ENCODE data around the gene DCTN2. TPM values are rescaled to one million over a fixed set of nuclear protein-coding genes. Genes with fewer than 3 reads are reported as not detected.

Gene DCTN2
- polyA plus RNA-seq, 2 of the 4 experiments (the other 2 are of a cell fraction) = 169 to 211 TPM

GRCh38 chr12:57582440-57582839, 35.4 kb upstream of the DCTN2 start (continued):
- TF ChIP-seq RNF2 (IDR thresholded peaks at IDR 0.05; ENCODE audit: borderline replicate concordance, low read depth) (no peak), NR3C1 (IDR thresholded peaks at IDR 0.05) (no peak), PHF8 (IDR thresholded peaks at IDR 0.05; ENCODE audit: borderline replicate concordance, low read depth) (no peak)

DNA sequence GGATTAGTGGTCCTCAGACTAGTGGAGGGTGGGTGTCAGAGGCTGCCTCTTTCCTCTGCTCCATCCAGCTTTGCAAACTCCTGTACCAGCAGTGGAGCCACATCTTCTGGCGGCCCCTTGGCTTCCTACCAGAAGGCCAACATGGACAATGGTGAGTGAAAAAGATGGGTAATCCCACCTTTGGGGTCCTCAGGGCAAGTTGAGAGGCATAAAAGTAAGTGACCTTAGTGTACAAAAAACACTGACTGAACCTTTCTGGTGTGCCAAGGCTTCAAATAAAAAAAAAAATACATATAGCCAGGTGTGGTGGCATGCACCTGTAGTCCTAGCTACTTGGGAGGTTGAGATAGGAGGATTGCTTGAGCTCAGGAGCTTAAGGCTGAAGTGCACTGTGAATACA, 34.8 kb upstream of the DCTN2 start:
- no peak for DNase-seq (ENCODE audit: low read depth in 1 of 2, low spot score in 1 of 2)
- POLR2A ChIA-PET = interaction anchor here (1.5 kb wide), 1 partner anchor 9 kb away, joined by 4 read pairs; the partner anchor contains the start of gene PIP4K2C
- TF ChIP-seq BHLHE40 (IDR thresholded peaks at IDR 0.05; ENCODE audit: low read depth, low read length) (no peak), BCL3 (IDR thresholded peaks at IDR 0.05) (no peak), RAD21 (conservative IDR thresholded peaks at IDR 0.05 in 1 of 2, IDR thresholded peaks at IDR 0.05 in 1 of 2) (no peak)
- H3K4me3 ChIP-seq = no peak overlapping the region
- H3K27ac ChIP-seq = no peak overlapping the region
- ATAC-seq = no peak
- no peak for FAIRE-seq
- H3K9me3 ChIP-seq = no peaks in the 10 kb centered on the region
- CTCF ChIA-PET = interaction anchor here (1.0 to 10.0 kb wide), 19 partner anchors 10 to 153 kb away, joined by 3 to 336 read pairs (median 29); partner anchors contain the start of genes ARHGEF25, B4GALNT1, DTX3 and OS9
- peaks cover 13% of the 10 kb centered on the region for H3K4me1 ChIP-seq
- H3K4me2 ChIP-seq = no peak overlapping the region
- WGBS (ENCODE audit: missing lambda C conversion rate) = 100% methylated on average over 1 of the region's 1 CpG

DNA sequence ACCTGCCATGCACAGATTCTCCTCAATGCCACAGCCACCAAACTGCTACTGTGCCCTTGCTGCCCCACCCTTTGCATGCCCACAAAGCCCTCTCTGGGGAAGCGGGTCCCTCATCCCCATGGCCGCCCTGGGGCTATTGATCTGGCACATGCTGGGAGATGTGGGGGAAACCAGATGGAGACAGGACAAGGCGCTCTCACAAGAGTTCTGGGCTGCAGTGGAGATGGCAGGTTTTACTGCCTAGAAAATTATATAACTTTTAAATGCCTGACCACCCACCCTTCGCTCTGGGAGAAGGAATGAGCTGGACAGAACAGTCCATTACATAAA, 33.4 kb upstream of the DCTN2 start:
- H3K4me3 ChIP-seq = no peak overlapping the region
- FAIRE-seq (no peak), ATAC-seq (no peak), DNase-seq (ENCODE audit: low read depth in 1 of 2, low spot score in 1 of 2) (no peak)
- no peaks in the 10 kb centered on the region for H3K9me3 ChIP-seq
- no peak for TF ChIP-seq POLR2A (IDR thresholded peaks at IDR 0.05; ENCODE audit: low read length)
- CTCF ChIA-PET = interaction anchor here (0.9 to 10.0 kb wide), 11 partner anchors 17 to 154 kb away, joined by 3 to 336 read pairs (median 33); partner anchors contain the start of genes ARHGEF25, B4GALNT1, DTX3 and GLI1
- no peak overlapping the region for H3K27ac ChIP-seq
- WGBS (ENCODE audit: missing lambda C conversion rate) = 74% methylated on average over 3 of the region's 4 CpGs
- H3K4me2 ChIP-seq = no peak overlapping the region; the same call in 2 of the 3 replicates
- peaks cover 13% of the 10 kb centered on the region for H3K4me1 ChIP-seq
- POLR2A ChIA-PET = no interaction called here

DNA sequence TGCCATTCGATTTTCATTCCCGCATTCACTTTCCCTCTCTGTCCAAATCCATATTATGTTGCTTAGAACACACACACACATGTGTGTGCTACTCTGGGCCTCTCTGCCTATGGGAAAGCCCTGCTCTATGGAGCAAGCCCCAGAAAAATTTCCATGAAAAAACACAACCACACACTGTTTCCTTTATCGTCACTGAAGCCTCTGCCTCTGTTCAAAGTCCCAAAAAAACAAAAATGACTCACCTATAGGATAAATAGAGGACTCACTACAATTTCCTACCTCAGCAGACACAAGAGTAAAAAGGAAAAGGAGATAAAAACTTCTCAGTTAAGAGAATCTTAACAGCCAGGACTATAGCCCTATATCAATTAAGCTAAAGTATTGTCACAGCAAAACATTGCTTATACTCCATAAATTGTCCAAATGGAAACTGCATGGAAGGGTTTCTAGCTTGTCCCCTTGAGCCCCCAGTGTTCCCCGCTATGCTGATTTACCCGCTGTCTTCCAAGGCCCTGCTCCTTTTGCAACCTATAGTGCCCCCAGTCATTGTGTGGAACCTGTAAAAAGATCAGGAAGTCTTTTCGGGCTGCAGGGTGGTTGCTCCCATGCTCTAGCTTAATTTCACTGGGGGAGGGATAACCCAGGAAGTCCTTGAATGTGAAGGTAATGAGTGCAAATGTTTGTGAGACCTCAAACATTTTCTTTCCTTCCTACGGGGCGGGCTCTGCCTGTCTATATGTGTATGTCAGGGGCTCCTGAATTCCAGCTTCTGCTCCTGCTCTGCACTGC, 32.9 kb upstream of the DCTN2 start:
- Histone ChIP-seq H3K9me3 (no peaks in the 10 kb centered on the region), H3K4me2 (peak overlapping the region; percentile 42), H3K27ac (no peak overlapping the region), H3K4me1 (peaks cover 13% of the 10 kb centered on the region), H3K4me3 (no peak overlapping the region)
- TF ChIP-seq CEBPB (IDR thresholded peaks at IDR 0.05) (no peak), POLR2A (IDR thresholded peaks at IDR 0.05; ENCODE audit: low read length) (no peak), REST (IDR thresholded peaks at IDR 0.05) (no peak), EHMT2 (IDR thresholded peaks at IDR 0.05; ENCODE audit: low read depth) (no peak)
- ChIA-PET POLR2A (no interaction called here), CTCF (interaction anchor here (0.9 to 10.0 kb wide), 7 partner anchors 16 to 155 kb away, joined by 3 to 336 read pairs (median 62); partner anchors contain the start of genes ARHGEF25, B4GALNT1, DTX3 and GLI1)
- ATAC-seq = no peak
- 67% methylated on average over 8 of the region's 8 CpGs for WGBS (ENCODE audit: missing lambda C conversion rate)
- no peak for FAIRE-seq
- peak in 1 of 2 experiments; percentile 27 for DNase-seq (ENCODE audit: low read depth in 1 of 2, low spot score in 1 of 2)

DNA sequence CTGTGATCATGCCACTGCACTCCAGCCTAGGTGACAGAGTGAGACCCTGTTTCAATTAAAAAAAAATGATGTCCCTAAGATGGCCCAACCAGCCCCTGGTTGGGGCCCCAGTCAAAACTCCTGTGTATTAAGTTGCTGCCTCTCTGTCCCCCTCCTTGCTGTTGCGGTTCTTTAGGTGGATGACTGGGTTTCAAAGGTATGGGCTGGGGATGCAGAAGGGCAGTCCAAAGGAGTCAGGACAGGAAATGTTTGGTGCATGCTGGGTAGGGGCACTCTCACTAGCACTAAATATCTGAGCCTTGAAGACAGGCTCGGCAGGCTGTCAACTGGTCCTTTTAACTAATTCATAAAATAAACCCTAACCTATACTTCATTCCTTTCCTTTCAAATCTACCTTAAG, 32.0 kb upstream of the DCTN2 start:
- ATAC-seq = no peak
- CTCF ChIA-PET = interaction anchor here (7.4 to 10.0 kb wide), 2 partner anchors 34 to 53 kb away, joined by 76 to 336 read pairs; partner anchors contain the start of genes ARHGEF25, B4GALNT1 and DTX3
- 88% methylated on average over 2 of the region's 2 CpGs for WGBS (ENCODE audit: missing lambda C conversion rate)
- Histone ChIP-seq H3K4me3 (no peak overlapping the region), H3K4me2 (no peak overlapping the region; the same call in 2 of the 3 replicates), H3K4me1 (peaks cover 13% of the 10 kb centered on the region), H3K9me3 (no peaks in the 10 kb centered on the region), H3K27ac (no peak overlapping the region)
- no peak for FAIRE-seq
- DNase-seq (ENCODE audit: low read depth in 1 of 2, low spot score in 1 of 2) = no peak
- POLR2A ChIA-PET = no interaction called here
- TF ChIP-seq SREBF2 (IDR thresholded peaks at IDR 0.05) (no peak), RCOR1 (IDR thresholded peaks at IDR 0.05; ENCODE audit: low read depth, low read length) (no peak), RNF2 (IDR thresholded peaks at IDR 0.05; ENCODE audit: borderline replicate concordance, low read depth) (no peak), HOXB13 (CRISPR knock-in tag; IDR thresholded peaks at IDR 0.05; ENCODE audit: low read depth) (no peak), ESRRA (IDR thresholded peaks at IDR 0.05; ENCODE audit: borderline replicate concordance, low read length) (no peak), HOXB5 (CRISPR knock-in tag; IDR thresholded peaks at IDR 0.05) (no peak)
- TF ChIP-seq, protein P1, sequence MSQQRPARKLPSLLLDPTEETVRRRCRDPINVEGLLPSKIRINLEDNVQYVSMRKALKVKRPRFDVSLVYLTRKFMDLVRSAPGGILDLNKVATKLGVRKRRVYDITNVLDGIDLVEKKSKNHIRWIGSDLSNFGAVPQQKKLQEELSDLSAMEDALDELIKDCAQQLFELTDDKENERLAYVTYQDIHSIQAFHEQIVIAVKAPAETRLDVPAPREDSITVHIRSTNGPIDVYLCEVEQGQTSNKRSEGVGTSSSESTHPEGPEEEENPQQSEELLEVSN (IDR thresholded peaks at IDR 0.05; ENCODE audit: borderline replicate concordance, low read depth) = no peak
- TF ChIP-seq, protein P2, sequence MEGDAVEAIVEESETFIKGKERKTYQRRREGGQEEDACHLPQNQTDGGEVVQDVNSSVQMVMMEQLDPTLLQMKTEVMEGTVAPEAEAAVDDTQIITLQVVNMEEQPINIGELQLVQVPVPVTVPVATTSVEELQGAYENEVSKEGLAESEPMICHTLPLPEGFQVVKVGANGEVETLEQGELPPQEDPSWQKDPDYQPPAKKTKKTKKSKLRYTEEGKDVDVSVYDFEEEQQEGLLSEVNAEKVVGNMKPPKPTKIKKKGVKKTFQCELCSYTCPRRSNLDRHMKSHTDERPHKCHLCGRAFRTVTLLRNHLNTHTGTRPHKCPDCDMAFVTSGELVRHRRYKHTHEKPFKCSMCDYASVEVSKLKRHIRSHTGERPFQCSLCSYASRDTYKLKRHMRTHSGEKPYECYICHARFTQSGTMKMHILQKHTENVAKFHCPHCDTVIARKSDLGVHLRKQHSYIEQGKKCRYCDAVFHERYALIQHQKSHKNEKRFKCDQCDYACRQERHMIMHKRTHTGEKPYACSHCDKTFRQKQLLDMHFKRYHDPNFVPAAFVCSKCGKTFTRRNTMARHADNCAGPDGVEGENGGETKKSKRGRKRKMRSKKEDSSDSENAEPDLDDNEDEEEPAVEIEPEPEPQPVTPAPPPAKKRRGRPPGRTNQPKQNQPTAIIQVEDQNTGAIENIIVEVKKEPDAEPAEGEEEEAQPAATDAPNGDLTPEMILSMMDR (IDR thresholded peaks at IDR 0.05) = no peak
- TF ChIP-seq, protein P3, sequence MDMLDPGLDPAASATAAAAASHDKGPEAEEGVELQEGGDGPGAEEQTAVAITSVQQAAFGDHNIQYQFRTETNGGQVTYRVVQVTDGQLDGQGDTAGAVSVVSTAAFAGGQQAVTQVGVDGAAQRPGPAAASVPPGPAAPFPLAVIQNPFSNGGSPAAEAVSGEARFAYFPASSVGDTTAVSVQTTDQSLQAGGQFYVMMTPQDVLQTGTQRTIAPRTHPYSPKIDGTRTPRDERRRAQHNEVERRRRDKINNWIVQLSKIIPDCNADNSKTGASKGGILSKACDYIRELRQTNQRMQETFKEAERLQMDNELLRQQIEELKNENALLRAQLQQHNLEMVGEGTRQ (IDR thresholded peaks at IDR 0.05) = no peak

Data from A549 (cell line).